Dendritic cell treated with granulocyte-macrophage colony-stimulating factor and Interleukin-4, amounts not matched to agents 40 ng/mL and 50 ng/mL, for 4 days (primary cell): ENCODE measurements around the gene SGIP1.
"Not testable (repeated sequence)": the region's sequence is repeated elsewhere in the genome, so short reads cannot be mapped to it uniquely, and the experiment has no call there.

ENCODE experiments used
- H3K27ac Mint-ChIP-seq: one replicate; pipeline ENCODE4 v1.8.0; 2022; ENCODE audit warnings: mild to moderate bottlenecking, mixed read lengths
- H3K27me3 Mint-ChIP-seq: one replicate; pipeline ENCODE4 v1.8.0; 2022; ENCODE audit warnings: mild to moderate bottlenecking, mixed read lengths
- H3K36me3 Mint-ChIP-seq: one replicate; pipeline ENCODE4 v1.8.0; 2022; ENCODE audit warnings: low read depth, mixed read lengths
- H3K4me1 Mint-ChIP-seq: one replicate; pipeline ENCODE4 v1.8.0; 2022; ENCODE audit warnings: low read depth, mixed read lengths
- H3K4me3 Mint-ChIP-seq: one replicate; pipeline ENCODE4 v1.8.0; 2022; ENCODE audit warnings: mild to moderate bottlenecking, moderate library complexity, mixed read lengths
- H3K9me3 Mint-ChIP-seq: one replicate; pipeline ENCODE4 v1.8.0; 2022; ENCODE audit warnings: mixed read lengths
- intact Hi-C: fragments of 100-400 bp; cut with micrococcal nuclease; formaldehyde crosslinking; loops from one replicate; pipeline ENCODE4 v1.15.0; 2022

SGIP1 gene

GRCh38 chr1:66779475-66780078 is 245.6 kb downstream of the SGIP1 start:
- Mint-ChIP-seq H3K27ac (no peak overlapping the region), H3K4me1 (no peaks in the 10 kb centered on the region), H3K27me3 (no peaks in the 10 kb centered on the region), H3K36me3 (no peaks in the 10 kb centered on the region), H3K4me3 (no peak overlapping the region), H3K9me3 (peaks cover 35% of the 10 kb centered on the region)
- intact Hi-C loops, result no loop called here

- H3K4me1 Mint-ChIP-seq, H3K4me3 Mint-ChIP-seq, H3K27me3 Mint-ChIP-seq, H3K27ac Mint-ChIP-seq, intact Hi-C loops, H3K36me3 Mint-ChIP-seq: not testable (repeated sequence)
- H3K9me3 Mint-ChIP-seq, result peaks cover 20% of the 10 kb centered on the region
Observed at GRCh38 chr1:66785800-66786199, 251.8 kb downstream of the SGIP1 start.

- intact Hi-C loops, result no loop called here
- peaks cover 6% of the 10 kb centered on the region for H3K9me3 Mint-ChIP-seq
- no peaks in the 10 kb centered on the region for H3K27me3 Mint-ChIP-seq
- H3K4me1 Mint-ChIP-seq, result no peaks in the 10 kb centered on the region
- H3K4me3 Mint-ChIP-seq, result no peak overlapping the region
- no peaks in the 10 kb centered on the region for H3K36me3 Mint-ChIP-seq
- no peak overlapping the region for H3K27ac Mint-ChIP-seq
Observed at GRCh38 chr1:66787641-66788040, 253.7 kb downstream of the SGIP1 start.

GRCh38 chr1:66788231-66788939 is 254.4 kb downstream of the SGIP1 start:
- Mint-ChIP-seq H3K4me3 (no peak overlapping the region), H3K27me3 (no peaks in the 10 kb centered on the region), H3K27ac (no peak overlapping the region), H3K9me3 (no peaks in the 10 kb centered on the region), H3K4me1 (no peaks in the 10 kb centered on the region), H3K36me3 (no peaks in the 10 kb centered on the region)
- intact Hi-C loops, result no loop called here

GRCh38 chr1:66791621-66792610 is 258.0 kb downstream of the SGIP1 start:
- H3K27me3 Mint-ChIP-seq, result no peaks in the 10 kb centered on the region
- H3K36me3 Mint-ChIP-seq, result no peaks in the 10 kb centered on the region
- H3K27ac Mint-ChIP-seq, result no peak overlapping the region
- no peaks in the 10 kb centered on the region for H3K4me1 Mint-ChIP-seq
- H3K9me3 Mint-ChIP-seq, result no peaks in the 10 kb centered on the region
- no peak overlapping the region for H3K4me3 Mint-ChIP-seq
- intact Hi-C loops, result no loop called here

GRCh38 chr1:66795839-66796238 is 261.9 kb downstream of the SGIP1 start:
- intact Hi-C loops, H3K9me3 Mint-ChIP-seq, H3K4me3 Mint-ChIP-seq, H3K27ac Mint-ChIP-seq, H3K4me1 Mint-ChIP-seq, H3K36me3 Mint-ChIP-seq, H3K27me3 Mint-ChIP-seq: not testable (repeated sequence)
